ENCODE measurements around the gene COMMD10. TPM values are rescaled to one million over a fixed set of nuclear protein-coding genes. Genes with fewer than 3 reads are reported as not detected.

Gene COMMD10
- total and polyA plus RNA-seq, 2 donors (not counting 1 experiment from before 2014, with no cell fraction given) = 19.8 to 48.7 TPM

DNA sequence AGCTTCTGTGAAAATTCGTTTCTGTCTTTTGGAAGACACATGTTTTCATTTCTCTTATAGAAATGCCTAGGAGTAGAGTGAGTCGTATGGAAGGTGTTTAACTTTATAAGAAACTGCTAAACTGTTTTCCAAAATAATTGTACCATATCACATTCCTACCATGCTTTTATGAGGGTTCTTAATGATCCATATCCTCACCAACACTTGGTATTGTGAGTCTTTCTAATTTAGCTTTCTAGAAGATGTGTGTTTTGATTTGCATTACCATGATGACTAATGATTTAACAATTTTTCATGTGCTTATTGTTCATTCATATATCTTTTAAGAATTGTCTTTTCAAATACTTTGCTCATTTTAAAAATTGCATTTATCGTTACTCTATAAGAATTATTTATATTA is 223.6 kb downstream of the COMMD10 start:
- no peak overlapping the region for H3K4me2 ChIP-seq (replicated peaks; ENCODE audit: low read depth, low read length, poor library complexity, severe bottlenecking)
- no CpG with 5 or more reads among the region's 3 CpGs for WGBS (ENCODE audit: insufficient coverage)
- intact Hi-C loops (cut with micrococcal nuclease) = no loop called here
- H4K20me1 ChIP-seq (ENCODE audit: control insufficient read depth, insufficient read depth, low read length, poor library complexity, severe bottlenecking) = no peaks in the 10 kb centered on the region
- no peaks in the 10 kb centered on the region for H3K27me3 ChIP-seq (replicated peaks in 1 of 4; ENCODE audit: control extremely low read depth in 1 of 4, control insufficient read depth in 3 of 4, insufficient read depth in 4 of 4, low read length in 3 of 4)
- H3K79me2 ChIP-seq (ENCODE audit: control insufficient read depth, insufficient read depth, low read length) = no peaks in the 10 kb centered on the region
- CTCF ChIA-PET = no interaction called here
- TF ChIP-seq EZH2 (IDR thresholded peaks at IDR 0.05; ENCODE audit: borderline replicate concordance, insufficient read depth, low read depth, low read length, poor library complexity, severe bottlenecking) = no peak
- TF ChIP-seq, protein P1, sequence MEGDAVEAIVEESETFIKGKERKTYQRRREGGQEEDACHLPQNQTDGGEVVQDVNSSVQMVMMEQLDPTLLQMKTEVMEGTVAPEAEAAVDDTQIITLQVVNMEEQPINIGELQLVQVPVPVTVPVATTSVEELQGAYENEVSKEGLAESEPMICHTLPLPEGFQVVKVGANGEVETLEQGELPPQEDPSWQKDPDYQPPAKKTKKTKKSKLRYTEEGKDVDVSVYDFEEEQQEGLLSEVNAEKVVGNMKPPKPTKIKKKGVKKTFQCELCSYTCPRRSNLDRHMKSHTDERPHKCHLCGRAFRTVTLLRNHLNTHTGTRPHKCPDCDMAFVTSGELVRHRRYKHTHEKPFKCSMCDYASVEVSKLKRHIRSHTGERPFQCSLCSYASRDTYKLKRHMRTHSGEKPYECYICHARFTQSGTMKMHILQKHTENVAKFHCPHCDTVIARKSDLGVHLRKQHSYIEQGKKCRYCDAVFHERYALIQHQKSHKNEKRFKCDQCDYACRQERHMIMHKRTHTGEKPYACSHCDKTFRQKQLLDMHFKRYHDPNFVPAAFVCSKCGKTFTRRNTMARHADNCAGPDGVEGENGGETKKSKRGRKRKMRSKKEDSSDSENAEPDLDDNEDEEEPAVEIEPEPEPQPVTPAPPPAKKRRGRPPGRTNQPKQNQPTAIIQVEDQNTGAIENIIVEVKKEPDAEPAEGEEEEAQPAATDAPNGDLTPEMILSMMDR (IDR thresholded peaks at IDR 0.05) = no peak
- DNase-seq (no peak), ATAC-seq (ENCODE audit: low read depth) (no peak)
- H3K9ac ChIP-seq (ENCODE audit: low read length) = no peak overlapping the region
- H2AFZ ChIP-seq (ENCODE audit: insufficient read depth, low read depth, low read length, poor library complexity, severe bottlenecking) = no peak overlapping the region
- no peak overlapping the region for H3K4me3 ChIP-seq (ENCODE audit: control extremely low read depth in 1 of 5, extremely low read depth in 1 of 5, insufficient read depth in 1 of 5, low read depth in 2 of 5, low read length in 4 of 5)
- Mint-ChIP-seq H3K9me3 (ENCODE audit: insufficient read depth) (peaks cover 35% of the 10 kb centered on the region), H3K27me3 (no peaks in the 10 kb centered on the region), H3K4me3 (no peak overlapping the region), H3K4me1 (peaks cover 3% of the 10 kb centered on the region), H3K27ac (no peak overlapping the region)
- peaks cover 4 to 33% of the 10 kb centered on the region in 2 experiments for H3K36me3 ChIP-seq (replicated peaks in 1 of 2; ENCODE audit: control extremely low read depth in 1 of 2, control insufficient read depth in 1 of 2, extremely low read depth in 1 of 2, insufficient read depth in 2 of 2, low read length in 1 of 2)
- POLR2A ChIA-PET = no interaction called here
- no peak overlapping the region for H3K27ac ChIP-seq (ENCODE audit: low read length in 2 of 2)
- H3K9me3 ChIP-seq (ENCODE audit: control extremely low read depth in 1 of 3, control insufficient read depth in 2 of 3, insufficient read depth in 1 of 3, low read length in 2 of 3) = peaks cover 9 to 19% (median 10%) of the 10 kb centered on the region in 3 donors
- H3K4me1 ChIP-seq (ENCODE audit: control insufficient read depth in 2 of 2, insufficient read depth in 2 of 2, low read length in 2 of 2) = no peaks in the 10 kb centered on the region

DNA sequence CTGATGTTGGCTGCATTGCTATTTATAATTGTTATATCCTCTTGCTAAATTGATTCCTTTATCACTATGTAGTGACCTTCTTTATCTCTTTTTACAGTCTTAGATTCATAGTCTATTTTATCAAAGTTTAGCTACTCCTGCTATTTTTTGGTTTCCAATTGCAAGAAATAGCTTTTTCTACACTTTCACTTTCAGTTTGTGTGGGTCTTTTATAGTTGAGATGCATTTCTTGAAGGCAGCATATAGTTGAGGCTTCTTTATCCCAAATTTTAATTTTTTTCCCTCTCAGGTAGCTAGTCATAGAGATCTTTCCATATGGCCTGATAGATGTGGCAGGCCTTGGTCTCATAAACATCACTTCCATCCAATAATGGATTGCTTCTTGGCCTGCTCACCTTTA is 228.5 kb downstream of the COMMD10 start:
- Mint-ChIP-seq H3K27me3 (no peaks in the 10 kb centered on the region), H3K4me1 (peaks cover 4% of the 10 kb centered on the region), H3K4me3 (no peak overlapping the region), H3K9me3 (ENCODE audit: insufficient read depth) (peaks cover 10% of the 10 kb centered on the region), H3K27ac (no peak overlapping the region)
- ATAC-seq (ENCODE audit: low read depth) = no peak
- Histone ChIP-seq H3K4me1 (ENCODE audit: control insufficient read depth in 2 of 2, insufficient read depth in 2 of 2, low read length in 2 of 2) (no peaks in the 10 kb centered on the region), H4K20me1 (ENCODE audit: control insufficient read depth, insufficient read depth, low read length, poor library complexity, severe bottlenecking) (no peaks in the 10 kb centered on the region), H3K9ac (ENCODE audit: low read length) (no peak overlapping the region), H3K27ac (ENCODE audit: low read length in 2 of 2) (no peak overlapping the region), H3K4me2 (replicated peaks; ENCODE audit: low read depth, low read length, poor library complexity, severe bottlenecking) (no peak overlapping the region), H3K27me3 (replicated peaks in 1 of 4; ENCODE audit: control extremely low read depth in 1 of 4, control insufficient read depth in 3 of 4, insufficient read depth in 4 of 4, low read length in 3 of 4) (no peaks in the 10 kb centered on the region), H2AFZ (ENCODE audit: insufficient read depth, low read depth, low read length, poor library complexity, severe bottlenecking) (no peak overlapping the region), H3K36me3 (replicated peaks in 1 of 2; ENCODE audit: control extremely low read depth in 1 of 2, control insufficient read depth in 1 of 2, extremely low read depth in 1 of 2, insufficient read depth in 2 of 2, low read length in 1 of 2) (peaks cover 2 to 30% of the 10 kb centered on the region in 2 experiments), H3K9me3 (ENCODE audit: control extremely low read depth in 1 of 3, control insufficient read depth in 2 of 3, insufficient read depth in 1 of 3, low read length in 2 of 3) (peaks cover 5 to 17% (median 6%) of the 10 kb centered on the region in 3 donors), H3K79me2 (ENCODE audit: control insufficient read depth, insufficient read depth, low read length) (no peaks in the 10 kb centered on the region), H3K4me3 (ENCODE audit: control extremely low read depth in 1 of 5, extremely low read depth in 1 of 5, insufficient read depth in 1 of 5, low read depth in 2 of 5, low read length in 4 of 5) (no peak overlapping the region)
- CTCF ChIA-PET = no interaction called here
- POLR2A ChIA-PET = no interaction called here
- no peak for TF ChIP-seq EZH2 (IDR thresholded peaks at IDR 0.05; ENCODE audit: borderline replicate concordance, insufficient read depth, low read depth, low read length, poor library complexity, severe bottlenecking)
- TF ChIP-seq, protein P1 (IDR thresholded peaks at IDR 0.05) = no peak
- intact Hi-C loops (cut with micrococcal nuclease) = no loop called here
- no peak for DNase-seq
